HG03565 (cell line): ENCODE results near the gene TAPT1.
"Not testable (repeated sequence)": the region's sequence is repeated elsewhere in the genome, so short reads cannot be mapped to it uniquely, and the experiment has no call there.

Experiments used
- ATAC-seq: cut with Tn5 transposase; IDR thresholded peaks from one replicate; pipeline ENCODE4 v1.9.1; 2021; ENCODE audit warnings: mild to moderate bottlenecking, moderate library complexity; ENCODE audit not compliant: unreplicated experiment

TAPT1 gene

GRCh38 chr4:16225863-16226815 lies at the start of gene TAPT1:
Gene TAPT1, minus strand, starts transcription at chr4:16226471. Its CDS starts 14 bp downstream, at chr4:16226457.
- peak; percentile 49 for ATAC-seq

GRCh38 chr4:16271411-16271810 lies 45.1 kb upstream of the TAPT1 start:
- no peak for ATAC-seq

- no peak for ATAC-seq
These were observed 44.4 kb upstream of the TAPT1 start for GRCh38 chr4:16270454-16271328.

- not testable (repeated sequence) for ATAC-seq
These were observed 43.6 kb upstream of the TAPT1 start for GRCh38 chr4:16269742-16270453.

GRCh38 chr4:16269240-16269639 lies 43.0 kb upstream of the TAPT1 start:
- no peak for ATAC-seq

- ATAC-seq = no peak
These were observed 42.0 kb upstream of the TAPT1 start for GRCh38 chr4:16268290-16268689.

- no peak for ATAC-seq
These were observed 41.4 kb upstream of the TAPT1 start for GRCh38 chr4:16267639-16268038.

GRCh38 chr4:16265820-16266219 lies 39.5 kb upstream of the TAPT1 start:
- no peak for ATAC-seq

- ATAC-seq = peak; percentile 83
These were observed 38.5 kb upstream of the TAPT1 start for GRCh38 chr4:16264798-16265197.

GRCh38 chr4:16263056-16263455 lies 36.8 kb upstream of the TAPT1 start:
- ATAC-seq = no peak

GRCh38 chr4:16262188-16262587 lies 35.9 kb upstream of the TAPT1 start:
- ATAC-seq = no peak

GRCh38 chr4:16261313-16261878 lies 35.1 kb upstream of the TAPT1 start:
- ATAC-seq = no peak

GRCh38 chr4:16259889-16260246 lies 33.6 kb upstream of the TAPT1 start:
- no peak for ATAC-seq

- ATAC-seq = no peak
These were observed 33.1 kb upstream of the TAPT1 start for GRCh38 chr4:16259241-16259888.

- no peak for ATAC-seq
These were observed 31.3 kb upstream of the TAPT1 start for GRCh38 chr4:16257611-16258010.

- no peak for ATAC-seq
These were observed 30.1 kb upstream of the TAPT1 start for GRCh38 chr4:16256343-16256742.

GRCh38 chr4:16255730-16256129 lies 29.5 kb upstream of the TAPT1 start:
- ATAC-seq = no peak

GRCh38 chr4:16253127-16253960 lies 27.1 kb upstream of the TAPT1 start:
- no peak for ATAC-seq

GRCh38 chr4:16250661-16251365 lies 24.5 kb upstream of the TAPT1 start:
- no peak for ATAC-seq
